OCI-LY7 (cell line): ENCODE results near the gene HYAL1. TPM values are rescaled to one million over a fixed set of nuclear protein-coding genes. Genes with fewer than 3 reads are reported as not detected.
A peak's percentile ranks its signal among the peaks of the same experiment; 100 is the strongest.

Experiments used
- BruUV-seq: library from RNA; stranded (reverse); fragments of 400-500 nt; replicated peaks from 2 replicates; lab custom pipeline; 2021; lab: Mats Ljungman, UMichigan
- CTCF ChIA-PET: fragments of 300-600 bp; sonication (Branson Sonifier 250); formaldehyde crosslinking; loops from one replicate; lab custom pipeline; 2022; ENCODE audit warnings: antibody characterized with exemption; ENCODE audit not compliant: unreplicated experiment; lab: Charles Lee
- POLR2A ChIA-PET: fragments of 300-600 bp; sonication (Branson Sonifier 250); formaldehyde crosslinking; loops from one replicate; lab custom pipeline; 2022; ENCODE audit warnings: antibody characterized with exemption; lab: Charles Lee
- DNase-seq: peaks from one replicate; pipeline ENCODE4 v3.0.0-alpha.2; 2015; ENCODE audit warnings: low spot score
- H2AFZ ChIP-seq: fragments of 200-600 bp; sonication (generic), shearing (Covaris generic); 2 replicates; pipeline ENCODE4 v1.6.1; 2014; ENCODE audit warnings: mild to moderate bottlenecking, antibody characterized with exemption, low read length, moderate library complexity
- H3K27ac ChIP-seq: fragments of 200-600 bp; sonication (generic); 2 replicates; pipeline ENCODE4 v1.5.1; 2014; ENCODE audit warnings: mixed run types, low read depth, mild to moderate bottlenecking, moderate library complexity, low read length, inconsistent platforms; ENCODE audit not compliant: poor library complexity, severe bottlenecking
- H3K36me3 ChIP-seq: fragments of 200-600 bp; sonication (generic); 2 replicates; pipeline ENCODE4 v1.6.1; 2014; ENCODE audit warnings: mild to moderate bottlenecking, antibody characterized with exemption, low read length, moderate library complexity, mixed read lengths; ENCODE audit not compliant: insufficient read depth
- H3K4me1 ChIP-seq: fragments of 200-600 bp; sonication (generic); 2 replicates; pipeline ENCODE4 v1.5.1; 2014; ENCODE audit warnings: mild to moderate bottlenecking, low read length; ENCODE audit not compliant: insufficient read depth, poor library complexity, severe bottlenecking
- H3K4me2 ChIP-seq: fragments of 200-600 bp; sonication (generic); 2 replicates; pipeline ENCODE4 v1.6.1; 2014; ENCODE audit warnings: mild to moderate bottlenecking, low read length
- H3K4me3 ChIP-seq: fragments of 200-600 bp; sonication (generic); 2 replicates; pipeline ENCODE4 v1.5.1; 2014; ENCODE audit warnings: mild to moderate bottlenecking, low read depth, low read length; ENCODE audit not compliant: poor library complexity, severe bottlenecking
- H3K79me2 ChIP-seq: fragments of 200-600 bp; sonication (generic); 2 replicates; pipeline ENCODE4 v1.6.1; 2016; ENCODE audit warnings: low read depth, mild to moderate bottlenecking, low read length, moderate library complexity, mixed read lengths; ENCODE audit not compliant: insufficient read depth
- H3K9me2 ChIP-seq: fragments of 200-600 bp; sonication (generic); 2 replicates; pipeline ENCODE4 v1.6.1; 2016; ENCODE audit warnings: mild to moderate bottlenecking, low read length, mixed read lengths; ENCODE audit not compliant: insufficient read depth
- H3K9me3 ChIP-seq: fragments of 200-600 bp; sonication (generic); 2 replicates; pipeline ENCODE4 v1.6.1; 2014; ENCODE audit warnings: mild to moderate bottlenecking, mixed run types, low read length, mixed read lengths
- H4K20me1 ChIP-seq: fragments of 200-600 bp; sonication (generic); 2 replicates; pipeline ENCODE4 v1.6.1; 2014; ENCODE audit warnings: mild to moderate bottlenecking, antibody characterized with exemption, low read length, moderate library complexity, mixed read lengths; ENCODE audit not compliant: insufficient read depth
- EZH2phosphoT487 ChIP-seq: fragments of 200-600 bp; sonication (generic); IDR thresholded peaks from 2 replicates; pipeline ENCODE4 v1.6.1; 2018; ENCODE audit warnings: low read depth, borderline replicate concordance, mild to moderate bottlenecking, mixed run types, antibody characterized with exemption, low read length, moderate library complexity, mixed read lengths
- intact Hi-C: fragments of 100-400 bp; cut with micrococcal nuclease; formaldehyde crosslinking; loops from one replicate; pipeline ENCODE4 v1.10.0; 2022; ENCODE audit not compliant: unreplicated experiment
- total RNA-seq, 2 experiments: library from RNA; depleted of rRNA in 1 of 2; stranded (reverse); fragments of >200 nt in 1 of 2; shearing (Covaris generic) in 1 of 2; gene quantifications; 2 replicates each; pipeline ENCODE4 v1.2.3, GENCODE V29; 2014 to 2022
- TF ChIP-seq, protein P1 (sequence below): fragments of 200-600 bp; sonication (generic); conservative IDR thresholded peaks from 2 replicates; pipeline ENCODE4 v1.5.1; 2014; ENCODE audit warnings: mild to moderate bottlenecking, antibody characterized with exemption, low read length, moderate library complexity, mixed read lengths

Gene HYAL1
- total RNA-seq, 2 experiments from 2014 or later, result 0.36 to 0.85 TPM

DNA sequence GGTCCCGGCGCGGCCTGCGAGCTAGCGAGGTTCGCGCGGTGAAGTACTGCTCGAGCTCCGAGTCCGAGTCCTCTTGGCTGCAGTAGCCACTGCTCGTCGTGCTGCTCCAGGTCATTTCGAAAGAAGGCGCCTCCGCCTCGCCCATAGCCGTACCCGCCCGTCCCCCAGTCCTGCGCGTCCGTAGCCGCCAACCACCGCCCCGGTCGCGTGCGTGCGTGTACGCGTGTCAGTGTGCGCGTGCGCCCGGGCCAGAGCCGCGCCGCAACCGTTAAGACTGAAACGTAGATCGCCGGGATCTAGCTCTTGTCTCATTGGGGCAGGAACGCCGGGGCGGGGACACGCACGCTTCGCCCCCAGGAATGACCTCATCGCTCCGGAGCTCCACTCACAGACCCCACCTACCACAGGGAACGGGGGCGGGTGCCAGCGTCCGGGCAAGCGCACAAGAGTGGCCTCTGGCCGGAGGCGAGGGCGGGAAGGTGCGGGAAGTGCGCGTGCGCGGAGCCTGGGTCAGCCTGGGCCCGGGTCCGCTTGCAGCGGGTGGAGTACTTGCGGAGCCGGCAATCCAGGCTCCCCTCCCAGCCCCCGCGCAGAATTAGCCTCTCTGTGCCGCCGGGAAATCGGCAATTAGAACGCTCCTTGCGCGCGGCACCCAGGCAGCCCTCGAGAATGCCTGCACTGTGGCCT is 33.9 kb upstream of the HYAL1 start:
- H4K20me1 ChIP-seq, result peaks cover 5% of the 10 kb centered on the region
- H3K4me1 ChIP-seq, result peaks cover 63% of the 10 kb centered on the region
- peak overlapping the region; percentile 86 for H3K27ac ChIP-seq
- TF ChIP-seq EZH2phosphoT487, result no peak
- TF ChIP-seq, protein P1, sequence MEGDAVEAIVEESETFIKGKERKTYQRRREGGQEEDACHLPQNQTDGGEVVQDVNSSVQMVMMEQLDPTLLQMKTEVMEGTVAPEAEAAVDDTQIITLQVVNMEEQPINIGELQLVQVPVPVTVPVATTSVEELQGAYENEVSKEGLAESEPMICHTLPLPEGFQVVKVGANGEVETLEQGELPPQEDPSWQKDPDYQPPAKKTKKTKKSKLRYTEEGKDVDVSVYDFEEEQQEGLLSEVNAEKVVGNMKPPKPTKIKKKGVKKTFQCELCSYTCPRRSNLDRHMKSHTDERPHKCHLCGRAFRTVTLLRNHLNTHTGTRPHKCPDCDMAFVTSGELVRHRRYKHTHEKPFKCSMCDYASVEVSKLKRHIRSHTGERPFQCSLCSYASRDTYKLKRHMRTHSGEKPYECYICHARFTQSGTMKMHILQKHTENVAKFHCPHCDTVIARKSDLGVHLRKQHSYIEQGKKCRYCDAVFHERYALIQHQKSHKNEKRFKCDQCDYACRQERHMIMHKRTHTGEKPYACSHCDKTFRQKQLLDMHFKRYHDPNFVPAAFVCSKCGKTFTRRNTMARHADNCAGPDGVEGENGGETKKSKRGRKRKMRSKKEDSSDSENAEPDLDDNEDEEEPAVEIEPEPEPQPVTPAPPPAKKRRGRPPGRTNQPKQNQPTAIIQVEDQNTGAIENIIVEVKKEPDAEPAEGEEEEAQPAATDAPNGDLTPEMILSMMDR, result no peak
- H3K79me2 ChIP-seq, result peaks cover 50% of the 10 kb centered on the region
- H3K4me2 ChIP-seq, result peak overlapping the region; percentile 90
- H2AFZ ChIP-seq, result no peak overlapping the region; the same call in 1 of the 2 replicates
- intact Hi-C loops, result loop anchor here (5.0 kb wide), 2 partner anchors 40 to 100 kb away; partner anchors contain the start of genes GNAI2, HYAL3 and NAA80
- ChIA-PET POLR2A (interaction anchor here (0.6 to 3.2 kb wide), 14 partner anchors 9 to 109 kb away, joined by 3 to 28 read pairs (median 6); partner anchors contain the start of genes CYB561D2, HYAL3, IFRD2 and NAA80), CTCF (interaction anchor here (0.6 to 1.7 kb wide), 9 partner anchors 9 to 318 kb away, joined by 3 to 7 read pairs (median 3); partner anchors contain the start of genes HYAL3 and NAA80)
- H3K9me2 ChIP-seq, result no peaks in the 10 kb centered on the region
- no peaks in the 10 kb centered on the region for H3K9me3 ChIP-seq
- H3K4me3 ChIP-seq, result peak overlapping the region; percentile 90
- peak; percentile 98 for DNase-seq
- peaks cover 37% of the 10 kb centered on the region for H3K36me3 ChIP-seq
- no TSS peak for BruUV-seq

DNA sequence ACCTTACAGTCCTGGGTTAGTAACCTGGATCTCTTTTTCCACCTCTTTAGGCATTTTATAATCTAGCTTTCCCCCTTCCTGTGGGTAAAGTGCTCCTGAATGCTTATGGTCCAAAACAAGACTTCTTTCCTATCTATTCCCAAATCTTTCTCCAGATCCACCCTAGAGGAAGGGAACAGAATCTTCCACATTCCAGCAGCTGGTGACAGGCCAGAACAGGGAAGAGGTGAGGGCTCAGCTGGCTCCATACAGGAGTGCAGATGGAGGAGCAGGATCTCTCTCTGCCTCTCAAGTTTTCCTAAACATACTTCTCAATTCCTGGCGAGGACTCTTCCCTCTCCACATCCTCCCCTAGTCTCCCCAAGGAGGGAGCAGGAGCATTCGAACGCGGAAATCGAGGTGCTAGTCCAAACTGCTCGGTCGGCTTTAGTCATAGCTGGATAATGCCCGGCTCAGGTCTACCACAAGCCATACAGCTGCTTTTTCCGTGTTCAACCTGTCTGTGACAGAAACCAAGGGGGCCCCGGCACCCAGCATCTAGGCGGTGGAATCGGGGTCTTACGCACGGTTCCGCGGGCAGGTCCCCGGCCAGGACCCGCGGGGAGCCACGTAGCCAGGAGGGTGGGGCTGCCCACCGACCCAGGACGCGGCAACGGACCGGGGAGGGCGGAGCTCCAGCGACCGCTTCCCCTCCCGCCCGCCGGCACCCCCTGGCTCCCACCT is 33.2 kb upstream of the HYAL1 start:
- Histone ChIP-seq H3K36me3 (peaks cover 45% of the 10 kb centered on the region), H4K20me1 (peaks cover 5% of the 10 kb centered on the region), H2AFZ (no peak overlapping the region), H3K27ac (peak overlapping the region; percentile 86), H3K9me3 (no peaks in the 10 kb centered on the region), H3K9me2 (no peaks in the 10 kb centered on the region), H3K4me3 (peak overlapping the region; percentile 90), H3K79me2 (peaks cover 50% of the 10 kb centered on the region), H3K4me1 (peaks cover 63% of the 10 kb centered on the region), H3K4me2 (peak overlapping the region; percentile 90)
- TSS peak; percentile 63 for BruUV-seq
- CTCF ChIA-PET, result interaction anchor here (0.6 to 1.7 kb wide), 8 partner anchors 10 to 110 kb away, joined by 3 to 7 read pairs (median 3); partner anchors contain the start of genes HYAL3 and NAA80
- no peak for TF ChIP-seq EZH2phosphoT487
- TF ChIP-seq, protein P1, result no peak
- POLR2A ChIA-PET, result interaction anchor here (0.6 to 3.2 kb wide), 16 partner anchors 8 to 108 kb away, joined by 3 to 28 read pairs (median 4); partner anchors contain the start of genes CYB561D2, HYAL3, IFRD2 and NAA80
- DNase-seq, result no peak
- intact Hi-C loops, result loop anchor here (5.0 kb wide), 2 partner anchors 39 to 99 kb away; partner anchors contain the start of genes GNAI2, HYAL3 and NAA80
